Stimulated activated CD8-positive, alpha-beta memory T cell treated with anti-CD3 and anti-CD28 coated beads, Interleukin-15, amount 100 ng/mL, for 48 hours (primary cell): ENCODE measurements around the gene GNB1L.

Experiments used
- DNase-seq, 2 donors: peaks; one replicate each; pipeline ENCODE4 v3.0.0-alpha.2; 2020; ENCODE audit warnings: low read depth in 2 of 2

Gene GNB1L

GRCh38 chr22:19823191-19823901 lies 31.3 kb downstream of the GNB1L start:
- no peak for DNase-seq

GRCh38 chr22:19822301-19823117 lies 32.2 kb downstream of the GNB1L start:
- DNase-seq, result no peak

- DNase-seq, result no peak
These were observed 33.0 kb downstream of the GNB1L start for GRCh38 chr22:19821523-19822300.

GRCh38 chr22:19820880-19821522 lies 33.7 kb downstream of the GNB1L start:
- DNase-seq, result no peak

- no peak for DNase-seq
These were observed 34.5 kb downstream of the GNB1L start for GRCh38 chr22:19819911-19820879.

GRCh38 chr22:19819208-19819910 lies 35.3 kb downstream of the GNB1L start:
- no peak for DNase-seq

- no peak for DNase-seq
These were observed 36.1 kb downstream of the GNB1L start for GRCh38 chr22:19818324-19819207.

GRCh38 chr22:19816372-19817119 lies 38.1 kb downstream of the GNB1L start:
- no peak for DNase-seq

- DNase-seq, result no peak
These were observed 38.8 kb downstream of the GNB1L start for GRCh38 chr22:19815823-19816290.

GRCh38 chr22:19815093-19815822 lies 39.4 kb downstream of the GNB1L start:
- DNase-seq, result no peak

- DNase-seq, result no peak
These were observed 40.2 kb downstream of the GNB1L start for GRCh38 chr22:19814428-19814827.

GRCh38 chr22:19812910-19813309 lies 41.8 kb downstream of the GNB1L start:
- no peak for DNase-seq

- DNase-seq, result no peak
These were observed 42.6 kb downstream of the GNB1L start for GRCh38 chr22:19811811-19812771.

GRCh38 chr22:19811211-19811621 lies 43.5 kb downstream of the GNB1L start:
- no peak for DNase-seq

GRCh38 chr22:19810381-19811201 lies 44.1 kb downstream of the GNB1L start:
- no peak for DNase-seq
